CD14-positive monocyte (primary cell): ENCODE results near the gene KCNH1. TPM values are rescaled to one million over a fixed set of nuclear protein-coding genes. Genes with fewer than 3 reads are reported as not detected.

ENCODE experiments used
- DNase-seq, 3 donors: peaks; one replicate each; pipeline ENCODE4 v3.0.0-alpha.2; 2011 to 2022
- H2AFZ ChIP-seq: 2 replicates; pipeline ENCODE4 v1.6.0; 2012; ENCODE audit warnings: mild to moderate bottlenecking, low read depth, low read length, inconsistent platforms; ENCODE audit not compliant: insufficient read depth, poor library complexity, severe bottlenecking
- H3K27ac ChIP-seq, 2 donors: 1 replicate in 1 of 2; 2 replicates in 1 of 2; pipeline ENCODE4 v1.5.1; 2012 to 2013; ENCODE audit warnings: low read length in 2 of 2, control low read depth in 1 of 2, inconsistent platforms in 1 of 2, low read depth in 1 of 2, mild to moderate bottlenecking in 1 of 2
- H3K27me3 ChIP-seq, 2 donors: one replicate each; pipeline versions ENCODE4 v1.6.0 to v1.6.1; 2011 to 2013; ENCODE audit warnings: low read length in 2 of 2; ENCODE audit not compliant: control insufficient read depth in 2 of 2, insufficient read depth in 2 of 2
- H3K36me3 ChIP-seq, 2 donors: replicated peaks in 1 of 2; 1 replicate in 1 of 2; 2 replicates in 1 of 2; pipeline versions ENCODE4 v1.5.1 to v1.6.1; 2012 to 2013; ENCODE audit warnings: low read length in 2 of 2, control low read depth in 1 of 2, inconsistent platforms in 1 of 2, mild to moderate bottlenecking in 1 of 2; ENCODE audit not compliant: insufficient read depth in 2 of 2, control insufficient read depth in 1 of 2
- H3K4me1 ChIP-seq, 2 donors: 1 replicate in 1 of 2; 2 replicates in 1 of 2; pipeline versions ENCODE4 v1.5.1 to v1.6.1; 2012 to 2013; ENCODE audit warnings: low read length in 2 of 2, control low read depth in 1 of 2, inconsistent platforms in 1 of 2, mild to moderate bottlenecking in 1 of 2, moderate library complexity in 1 of 2; ENCODE audit not compliant: insufficient read depth in 2 of 2, control insufficient read depth in 1 of 2
- H3K4me2 ChIP-seq: replicated peaks from 2 replicates; pipeline ENCODE3; 2012; ENCODE audit warnings: low read length, moderate library complexity, mild to moderate bottlenecking; ENCODE audit not compliant: poor library complexity, severe bottlenecking; ENCODE audit errors: extremely low read depth
- H3K4me3 ChIP-seq, 3 experiments: fragments of 200-600 bp in 1 of 3; sonication (generic) in 1 of 3; replicated peaks in 1 of 3; 1 replicate in 2 of 3; 2 replicates in 1 of 3; pipeline ENCODE4 v1.5.1; 2011 to 2013; ENCODE audit warnings: low read length in 3 of 3, mild to moderate bottlenecking in 3 of 3, control low read depth in 2 of 3, low read depth in 2 of 3, inconsistent platforms in 1 of 3, moderate library complexity in 1 of 3
- H3K79me2 ChIP-seq: 2 replicates; pipeline ENCODE4 v1.6.0; 2012; ENCODE audit warnings: mild to moderate bottlenecking, control low read depth, inconsistent platforms, low read length, moderate library complexity; ENCODE audit not compliant: insufficient read depth
- H3K9ac ChIP-seq: 2 replicates; pipeline ENCODE4 v1.6.0; 2017; ENCODE audit warnings: low read length, mild to moderate bottlenecking; ENCODE audit not compliant: insufficient read depth, poor library complexity, severe bottlenecking
- H3K9me3 ChIP-seq, 2 donors: replicated peaks in 1 of 2; 1 replicate in 1 of 2; 2 replicates in 1 of 2; pipeline versions ENCODE4 v1.5.1 to v1.6.1; 2012 to 2013; ENCODE audit warnings: low read length in 2 of 2, control low read depth in 1 of 2; ENCODE audit not compliant: control insufficient read depth in 1 of 2, insufficient read depth in 1 of 2
- H4K20me1 ChIP-seq: 2 replicates; pipeline ENCODE4 v1.6.0; 2012; ENCODE audit warnings: mild to moderate bottlenecking, low read length, control low read depth, moderate library complexity; ENCODE audit not compliant: insufficient read depth
- H3K27ac Mint-ChIP-seq, 7 donors: one replicate each; pipeline ENCODE4 v1.8.0; 2020; ENCODE audit warnings: mild to moderate bottlenecking in 7 of 7, mixed read lengths in 7 of 7, moderate library complexity in 6 of 7, inconsistent platforms in 2 of 7
- H3K27me3 Mint-ChIP-seq, 3 donors: one replicate each; pipeline ENCODE4 v1.8.0; 2021 to 2022; ENCODE audit warnings: low read depth in 3 of 3, mild to moderate bottlenecking in 3 of 3, mixed read lengths in 3 of 3, moderate library complexity in 3 of 3, inconsistent platforms in 1 of 3
- H3K36me3 Mint-ChIP-seq, 2 donors: one replicate each; pipeline ENCODE4 v1.8.0; 2020; ENCODE audit warnings: mixed read lengths in 2 of 2, inconsistent platforms in 1 of 2, mild to moderate bottlenecking in 1 of 2
- H3K4me1 Mint-ChIP-seq: one replicate; pipeline ENCODE4 v1.8.0; 2020; ENCODE audit warnings: mild to moderate bottlenecking, mixed read lengths
- H3K4me3 Mint-ChIP-seq, 2 donors: one replicate each; pipeline ENCODE4 v1.8.0; 2020; ENCODE audit warnings: mild to moderate bottlenecking in 2 of 2, mixed read lengths in 2 of 2, moderate library complexity in 1 of 2
- H3K9me3 Mint-ChIP-seq, 7 donors: one replicate each; pipeline ENCODE4 v1.8.0; 2020 to 2022; ENCODE audit warnings: mixed read lengths in 7 of 7, mild to moderate bottlenecking in 6 of 7, moderate library complexity in 6 of 7, inconsistent platforms in 2 of 7
- WGBS: methylation state at CpG from one replicate; pipeline ENCODE4 v1.1.5; 2013; ENCODE audit warnings: missing lambda C conversion rate; ENCODE audit not compliant: insufficient coverage; 5-methylcytosine and 5-hydroxymethylcytosine counted together
- intact Hi-C, 2 donors: fragments of 100-400 bp; cut with micrococcal nuclease; formaldehyde crosslinking; loops; one replicate each; pipeline versions ENCODE4 v1.15.0 to v1.15.1; 2023
- polyA plus RNA-seq, 3 donors: library from polyadenylated mRNA; depleted of rRNA in 1 of 3; unstranded in 2 of 3; stranded (reverse) in 1 of 3; fragments of 300-500 nt in 2 of 3; fragments of >200 nt in 1 of 3; fragmentation: Illumina TruSeq in 2 of 3; gene quantifications; 1 replicate in 2 of 3; 2 replicates in 1 of 3; pipeline ENCODE4 v1.2.3, GENCODE V29; 2012 to 2021
- TF ChIP-seq, protein P1 (sequence below): fragments of 200-600 bp; IDR thresholded peaks from one replicate; pipeline ENCODE4 v1.8.0; 2022; ENCODE audit warnings: antibody characterized with exemption, mild to moderate bottlenecking

Gene KCNH1
- polyA plus RNA-seq, 3 donors = not detected

GRCh38 chr1:210754878-210755665, 378.9 kb downstream of the KCNH1 start:
- Mint-ChIP-seq H3K4me1 (no peaks in the 10 kb centered on the region), H3K9me3 (peaks cover 0 to 10% (median 4%) of the 10 kb centered on the region in 7 donors), H3K27ac (no peak overlapping the region), H3K4me3 (no peak overlapping the region), H3K27me3 (peaks cover 0 to 4% (median 2%) of the 10 kb centered on the region in 3 donors), H3K36me3 (no peaks in the 10 kb centered on the region)
- Histone ChIP-seq H2AFZ (no peak overlapping the region), H3K27ac (no peak overlapping the region), H3K9ac (no peak overlapping the region), H3K36me3 (no peaks in the 10 kb centered on the region), H3K79me2 (no peaks in the 10 kb centered on the region), H3K4me1 (no peaks in the 10 kb centered on the region), H3K4me2 (no peak overlapping the region), H3K9me3 (peaks cover 4 to 12% of the 10 kb centered on the region in 2 donors), H3K27me3 (no peaks in the 10 kb centered on the region), H4K20me1 (no peaks in the 10 kb centered on the region), H3K4me3 (no peak overlapping the region)
- intact Hi-C loops = no loop called here
- 32% methylated on average over 8 of the region's 8 CpGs for WGBS
- TF ChIP-seq, protein P1, sequence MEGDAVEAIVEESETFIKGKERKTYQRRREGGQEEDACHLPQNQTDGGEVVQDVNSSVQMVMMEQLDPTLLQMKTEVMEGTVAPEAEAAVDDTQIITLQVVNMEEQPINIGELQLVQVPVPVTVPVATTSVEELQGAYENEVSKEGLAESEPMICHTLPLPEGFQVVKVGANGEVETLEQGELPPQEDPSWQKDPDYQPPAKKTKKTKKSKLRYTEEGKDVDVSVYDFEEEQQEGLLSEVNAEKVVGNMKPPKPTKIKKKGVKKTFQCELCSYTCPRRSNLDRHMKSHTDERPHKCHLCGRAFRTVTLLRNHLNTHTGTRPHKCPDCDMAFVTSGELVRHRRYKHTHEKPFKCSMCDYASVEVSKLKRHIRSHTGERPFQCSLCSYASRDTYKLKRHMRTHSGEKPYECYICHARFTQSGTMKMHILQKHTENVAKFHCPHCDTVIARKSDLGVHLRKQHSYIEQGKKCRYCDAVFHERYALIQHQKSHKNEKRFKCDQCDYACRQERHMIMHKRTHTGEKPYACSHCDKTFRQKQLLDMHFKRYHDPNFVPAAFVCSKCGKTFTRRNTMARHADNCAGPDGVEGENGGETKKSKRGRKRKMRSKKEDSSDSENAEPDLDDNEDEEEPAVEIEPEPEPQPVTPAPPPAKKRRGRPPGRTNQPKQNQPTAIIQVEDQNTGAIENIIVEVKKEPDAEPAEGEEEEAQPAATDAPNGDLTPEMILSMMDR = no peak
- no peak for DNase-seq

GRCh38 chr1:210751911-210752310, 382.0 kb downstream of the KCNH1 start:
- H4K20me1 ChIP-seq = no peaks in the 10 kb centered on the region
- H3K4me3 ChIP-seq = no peak overlapping the region
- intact Hi-C loops = no loop called here
- H3K27ac Mint-ChIP-seq = no peak overlapping the region
- H3K36me3 ChIP-seq = no peaks in the 10 kb centered on the region
- no peak overlapping the region for H3K4me2 ChIP-seq
- H3K4me1 ChIP-seq = no peaks in the 10 kb centered on the region
- H2AFZ ChIP-seq = no peak overlapping the region
- H3K9me3 Mint-ChIP-seq = peaks cover 0 to 5% (median 0%) of the 10 kb centered on the region in 7 donors
- H3K9me3 ChIP-seq = no peaks in the 10 kb centered on the region
- H3K27me3 ChIP-seq = no peaks in the 10 kb centered on the region
- no peak for DNase-seq
- 97% methylated on average over 2 of the region's 2 CpGs for WGBS
- H3K9ac ChIP-seq = no peak overlapping the region
- H3K79me2 ChIP-seq = no peaks in the 10 kb centered on the region
- no peaks in the 10 kb centered on the region for H3K36me3 Mint-ChIP-seq
- H3K4me3 Mint-ChIP-seq = no peak overlapping the region
- H3K4me1 Mint-ChIP-seq = no peaks in the 10 kb centered on the region
- TF ChIP-seq, protein P1 = no peak
- H3K27ac ChIP-seq = no peak overlapping the region
- peaks cover 0 to 4% (median 3%) of the 10 kb centered on the region in 3 donors for H3K27me3 Mint-ChIP-seq
